SU-DHL-6 (cell line): Measurements from ENCODE around the gene SPATC1L.

Experiments
- H2AFZ ChIP-seq: fragments of 200-600 bp; sonication (generic); 2 replicates; pipeline ENCODE4 v1.6.1; 2014; ENCODE audit warnings: low read depth, mild to moderate bottlenecking, moderate library complexity, mixed read lengths, antibody characterized with exemption, low read length; ENCODE audit not compliant: severe bottlenecking
- H3F3A ChIP-seq: fragments of 200-600 bp; shearing (Covaris generic); 2 replicates; pipeline ENCODE4 v1.6.0; 2016; ENCODE audit warnings: antibody characterized with exemption, mild to moderate bottlenecking; ENCODE audit not compliant: insufficient read depth
- H3K27ac ChIP-seq: fragments of 200-600 bp; sonication (generic); 2 replicates; pipeline ENCODE4 v1.5.1; 2016; ENCODE audit warnings: low read depth, mild to moderate bottlenecking, low read length, moderate library complexity, mixed read lengths
- H3K27me3 ChIP-seq: fragments of 200-600 bp; sonication (generic), shearing (Covaris generic); 2 replicates; pipeline ENCODE4 v1.6.0; 2014; ENCODE audit warnings: mild to moderate bottlenecking, low read length
- H3K36me3 ChIP-seq: fragments of 200-600 bp; sonication (generic); 2 replicates; pipeline ENCODE4 v1.6.1; 2014; ENCODE audit warnings: mild to moderate bottlenecking, low read length, mixed read lengths
- H3K4me2 ChIP-seq: fragments of 300-600, 200-600 bp; shearing (Covaris generic), sonication (generic); 2 replicates; pipeline ENCODE4 v1.6.0; 2014; ENCODE audit warnings: low read length, low read depth, mild to moderate bottlenecking; ENCODE audit not compliant: poor library complexity, severe bottlenecking
- H3K4me3 ChIP-seq: fragments of 200-600 bp; sonication (generic); 2 replicates; pipeline ENCODE4 v1.5.1; 2014; ENCODE audit warnings: antibody characterized with exemption, low read length, mild to moderate bottlenecking, mixed read lengths; ENCODE audit not compliant: insufficient read depth, poor library complexity, severe bottlenecking
- H3K79me2 ChIP-seq: fragments of 200-600 bp; sonication (generic); 2 replicates; pipeline ENCODE4 v1.6.1; 2014; ENCODE audit warnings: mild to moderate bottlenecking, low read length, moderate library complexity; ENCODE audit not compliant: insufficient read depth
- H3K9ac ChIP-seq: fragments of 200-600 bp; sonication (generic); 2 replicates; pipeline ENCODE4 v1.7.0; 2014; ENCODE audit warnings: mild to moderate bottlenecking, low read length
- H3K9me2 ChIP-seq: fragments of 200-600 bp; sonication (generic); replicated peaks from 2 replicates; pipeline ENCODE4 v1.6.1; 2014; ENCODE audit warnings: low read length; ENCODE audit not compliant: insufficient read depth
- H3K9me3 ChIP-seq: fragments of 200-600 bp; sonication (generic); 2 replicates; pipeline ENCODE4 v1.6.1; 2014; ENCODE audit warnings: low read length, mixed read lengths; ENCODE audit not compliant: insufficient read depth
- H4K20me1 ChIP-seq: fragments of 200-600 bp; sonication (generic); 2 replicates; pipeline ENCODE4 v1.6.1; 2014; ENCODE audit warnings: low read depth, mild to moderate bottlenecking, antibody characterized with exemption, low read length, moderate library complexity, mixed read lengths
- CTCF ChIP-seq: fragments of 200-600 bp; sonication (generic); IDR thresholded peaks from one replicate; pipeline ENCODE4 v1.5.1; 2017; ENCODE audit warnings: antibody characterized with exemption, mild to moderate bottlenecking, low read length, moderate library complexity; ENCODE audit not compliant: insufficient read depth, poor library complexity, severe bottlenecking
- EZH2phosphoT487 ChIP-seq: fragments of 200-600 bp; sonication (generic), shearing (Covaris generic); conservative IDR thresholded peaks from 2 replicates; pipeline ENCODE4 v1.6.1; 2018; ENCODE audit warnings: mild to moderate bottlenecking, antibody characterized with exemption, low read length, moderate library complexity, mixed read lengths

Gene SPATC1L

GRCh38 chr21:46124083-46124925 lies 60.0 kb downstream of the SPATC1L start:
- Histone ChIP-seq H2AFZ (no peak overlapping the region), H3K4me3 (no peak overlapping the region), H3K27me3 (no peaks in the 10 kb centered on the region), H4K20me1 (no peaks in the 10 kb centered on the region), H3K79me2 (no peaks in the 10 kb centered on the region), H3K9ac (no peak overlapping the region), H3K9me3 (no peaks in the 10 kb centered on the region), H3K9me2 (no peaks in the 10 kb centered on the region), H3K27ac (no peak overlapping the region), H3K36me3 (no peaks in the 10 kb centered on the region), H3K4me2 (no peak overlapping the region), H3F3A (no peaks in the 10 kb centered on the region)
- no peak for TF ChIP-seq CTCF
- TF ChIP-seq EZH2phosphoT487 = no peak

GRCh38 chr21:46122758-46123683 lies 61.2 kb downstream of the SPATC1L start:
- H3K4me3 ChIP-seq = no peak overlapping the region
- TF ChIP-seq EZH2phosphoT487 = no peak
- no peak for TF ChIP-seq CTCF
- H3K9me3 ChIP-seq = no peaks in the 10 kb centered on the region
- no peaks in the 10 kb centered on the region for H3F3A ChIP-seq
- no peak overlapping the region for H3K9ac ChIP-seq
- H4K20me1 ChIP-seq = no peaks in the 10 kb centered on the region
- no peaks in the 10 kb centered on the region for H3K79me2 ChIP-seq
- no peaks in the 10 kb centered on the region for H3K27me3 ChIP-seq
- H3K27ac ChIP-seq = no peak overlapping the region
- no peak overlapping the region for H3K4me2 ChIP-seq
- no peak overlapping the region for H2AFZ ChIP-seq
- no peaks in the 10 kb centered on the region for H3K9me2 ChIP-seq
- H3K36me3 ChIP-seq = no peaks in the 10 kb centered on the region

DNA sequence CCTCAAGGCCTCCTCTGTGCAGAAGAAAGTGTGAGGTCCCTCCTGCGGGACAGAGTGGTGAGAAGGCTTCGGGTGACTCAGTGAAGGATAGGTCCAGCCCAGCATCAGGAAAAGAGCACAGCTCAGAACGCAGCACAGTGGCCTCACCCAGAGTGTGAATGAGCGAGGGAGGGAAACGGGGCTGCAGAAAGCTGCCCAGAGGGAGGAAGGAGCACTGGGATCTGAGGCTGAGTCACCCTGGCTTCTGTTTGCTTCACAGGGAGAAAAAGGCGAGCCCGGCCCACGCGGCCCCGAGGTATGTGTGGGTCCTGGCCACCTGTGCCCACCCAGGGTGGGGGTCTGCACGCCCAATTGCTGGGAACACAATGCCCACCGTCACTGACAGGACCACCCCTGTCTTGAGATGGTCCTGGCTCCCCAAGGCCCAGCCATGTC lies 62.0 kb downstream of the SPATC1L start:
- TF ChIP-seq CTCF (no peak), EZH2phosphoT487 (no peak)
- no peaks in the 10 kb centered on the region for H3F3A ChIP-seq

More for the DNA sequence above, 62.0 kb downstream of the SPATC1L start:
- H3K79me2 ChIP-seq = no peaks in the 10 kb centered on the region
- no peaks in the 10 kb centered on the region for H3K9me3 ChIP-seq
- no peaks in the 10 kb centered on the region for H4K20me1 ChIP-seq
- no peak overlapping the region for H3K27ac ChIP-seq
- H2AFZ ChIP-seq = no peak overlapping the region
- H3K9me2 ChIP-seq = no peaks in the 10 kb centered on the region
- H3K4me2 ChIP-seq = no peak overlapping the region
- H3K27me3 ChIP-seq = no peaks in the 10 kb centered on the region
- no peak overlapping the region for H3K9ac ChIP-seq
- H3K36me3 ChIP-seq = no peaks in the 10 kb centered on the region
- H3K4me3 ChIP-seq = no peak overlapping the region
